Endothelial cell (in vitro differentiated cells): ENCODE data around the gene AK3. TPM values are rescaled to one million over a fixed set of nuclear protein-coding genes. Genes with fewer than 3 reads are reported as not detected.

Experiments
- DNase-seq: peaks from one replicate; pipeline ENCODE4 v3.0.0; 2021; ENCODE audit warnings: low spot score
- H3K27ac Mint-ChIP-seq: one replicate; pipeline ENCODE4 v1.8.0; 2021; ENCODE audit warnings: mixed read lengths, inconsistent platforms; ENCODE audit not compliant: unreplicated experiment
- H3K27me3 Mint-ChIP-seq: one replicate; pipeline ENCODE4 v1.8.0; 2021; ENCODE audit warnings: mild to moderate bottlenecking, moderate library complexity, mixed read lengths, inconsistent platforms; ENCODE audit not compliant: unreplicated experiment
- H3K36me3 Mint-ChIP-seq: one replicate; pipeline ENCODE4 v1.8.0; 2021; ENCODE audit warnings: mild to moderate bottlenecking, low read depth, mixed read lengths, inconsistent platforms; ENCODE audit not compliant: unreplicated experiment
- H3K4me1 Mint-ChIP-seq: one replicate; pipeline ENCODE4 v1.8.0; 2021; ENCODE audit warnings: mild to moderate bottlenecking, mixed read lengths, inconsistent platforms; ENCODE audit not compliant: unreplicated experiment
- H3K4me3 Mint-ChIP-seq: one replicate; pipeline ENCODE4 v1.8.0; 2021; ENCODE audit warnings: mild to moderate bottlenecking, mixed read lengths, inconsistent platforms; ENCODE audit not compliant: unreplicated experiment
- H3K9me3 Mint-ChIP-seq: one replicate; pipeline ENCODE4 v1.8.0; 2021; ENCODE audit warnings: mixed read lengths, inconsistent platforms; ENCODE audit not compliant: unreplicated experiment
- total RNA-seq: library from RNA; stranded (reverse); fragmentation: NEBNext Ultra II Directional; extraction: Animal tissue kit (Norgen Biotek cat#: 25700); gene quantifications from one replicate; pipeline ENCODE4 v1.2.1, GENCODE V29; 2021; ENCODE audit not compliant: unreplicated experiment
- TF ChIP-seq, protein P1 (sequence below): fragments of 200-600 bp; sonication (generic); IDR thresholded peaks from one replicate; pipeline ENCODE4 v1.5.0; 2021; ENCODE audit warnings: antibody characterized with exemption; ENCODE audit not compliant: unreplicated experiment

AK3 gene
- total RNA-seq, 1 donor from 2014 or later: 29.2 TPM

GRCh38 chr9:4713849-4714248, 27.2 kb downstream of the AK3 start:
- DNase-seq: no peak
- H3K36me3 Mint-ChIP-seq: peaks cover 9% of the 10 kb centered on the region
- no peak overlapping the region for H3K27ac Mint-ChIP-seq
- no peaks in the 10 kb centered on the region for H3K9me3 Mint-ChIP-seq
- peaks cover 1% of the 10 kb centered on the region for H3K27me3 Mint-ChIP-seq
- TF ChIP-seq, protein P1, sequence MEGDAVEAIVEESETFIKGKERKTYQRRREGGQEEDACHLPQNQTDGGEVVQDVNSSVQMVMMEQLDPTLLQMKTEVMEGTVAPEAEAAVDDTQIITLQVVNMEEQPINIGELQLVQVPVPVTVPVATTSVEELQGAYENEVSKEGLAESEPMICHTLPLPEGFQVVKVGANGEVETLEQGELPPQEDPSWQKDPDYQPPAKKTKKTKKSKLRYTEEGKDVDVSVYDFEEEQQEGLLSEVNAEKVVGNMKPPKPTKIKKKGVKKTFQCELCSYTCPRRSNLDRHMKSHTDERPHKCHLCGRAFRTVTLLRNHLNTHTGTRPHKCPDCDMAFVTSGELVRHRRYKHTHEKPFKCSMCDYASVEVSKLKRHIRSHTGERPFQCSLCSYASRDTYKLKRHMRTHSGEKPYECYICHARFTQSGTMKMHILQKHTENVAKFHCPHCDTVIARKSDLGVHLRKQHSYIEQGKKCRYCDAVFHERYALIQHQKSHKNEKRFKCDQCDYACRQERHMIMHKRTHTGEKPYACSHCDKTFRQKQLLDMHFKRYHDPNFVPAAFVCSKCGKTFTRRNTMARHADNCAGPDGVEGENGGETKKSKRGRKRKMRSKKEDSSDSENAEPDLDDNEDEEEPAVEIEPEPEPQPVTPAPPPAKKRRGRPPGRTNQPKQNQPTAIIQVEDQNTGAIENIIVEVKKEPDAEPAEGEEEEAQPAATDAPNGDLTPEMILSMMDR: no peak
- no peak overlapping the region for H3K4me3 Mint-ChIP-seq
- peaks cover 4% of the 10 kb centered on the region for H3K4me1 Mint-ChIP-seq

- Mint-ChIP-seq H3K9me3 (no peaks in the 10 kb centered on the region), H3K4me1 (no peaks in the 10 kb centered on the region), H3K36me3 (no peaks in the 10 kb centered on the region), H3K27ac (no peak overlapping the region), H3K27me3 (peaks cover 1% of the 10 kb centered on the region), H3K4me3 (no peak overlapping the region)
- TF ChIP-seq, protein P1: no peak
- no peak for DNase-seq
These were observed 31.6 kb downstream of the AK3 start for GRCh38 chr9:4709380-4709779.

DNA sequence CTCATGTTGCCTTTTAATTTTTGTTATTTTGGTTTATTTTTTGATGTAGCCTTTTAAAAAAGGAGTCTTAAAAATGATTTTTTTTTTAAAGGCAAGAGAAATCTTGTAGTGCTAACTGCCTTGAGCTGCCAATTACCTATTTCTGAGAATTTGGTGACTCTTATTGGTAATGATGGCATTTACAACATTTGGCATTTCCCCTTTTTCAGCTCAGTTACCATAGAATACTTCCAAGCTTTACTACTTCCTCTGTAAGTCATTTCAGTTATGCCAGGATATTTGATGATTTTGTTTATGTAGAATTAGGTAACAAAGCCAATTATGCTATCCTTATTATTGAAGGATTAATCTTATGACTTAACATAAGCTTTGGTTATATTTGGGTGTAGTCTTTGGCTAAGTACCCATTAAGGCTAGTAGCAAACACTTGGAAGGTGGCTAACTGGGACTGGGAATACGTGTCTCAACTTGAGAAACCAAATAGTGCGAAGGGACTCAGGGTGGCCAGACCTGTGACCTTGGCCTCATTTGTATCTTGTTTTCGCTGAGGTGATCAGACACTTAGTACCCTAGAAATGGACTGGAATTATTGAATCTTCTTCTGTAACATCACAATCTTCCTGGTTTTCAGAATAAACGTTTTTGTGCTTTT, 33.9 kb downstream of the AK3 start:
- Mint-ChIP-seq H3K27me3 (no peaks in the 10 kb centered on the region), H3K9me3 (no peaks in the 10 kb centered on the region), H3K27ac (no peak overlapping the region), H3K4me1 (no peaks in the 10 kb centered on the region), H3K4me3 (no peak overlapping the region), H3K36me3 (no peaks in the 10 kb centered on the region)
- no peak for DNase-seq
- TF ChIP-seq, protein P1: no peak

DNA sequence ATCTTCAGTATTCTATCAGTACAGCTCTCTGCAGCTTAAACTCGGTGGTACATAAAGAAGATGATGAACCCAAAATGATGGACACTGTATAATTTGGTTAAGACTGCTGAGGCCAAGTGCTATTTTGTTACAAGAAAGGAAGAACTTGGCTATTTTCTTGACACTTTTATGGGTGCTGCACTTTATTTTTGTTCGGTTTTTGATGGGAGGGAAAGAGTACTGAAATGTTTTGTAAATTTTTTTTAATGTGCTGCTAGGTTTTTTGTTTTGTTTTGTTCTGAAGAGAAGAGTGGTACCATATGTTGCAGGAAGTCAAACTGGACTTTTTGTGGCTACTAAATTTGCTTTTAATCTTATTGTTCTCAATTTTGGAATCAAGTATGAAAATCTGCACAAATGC, 35.0 kb downstream of the AK3 start:
- H3K9me3 Mint-ChIP-seq: no peaks in the 10 kb centered on the region
- H3K4me1 Mint-ChIP-seq: no peaks in the 10 kb centered on the region
- H3K4me3 Mint-ChIP-seq: no peak overlapping the region
- H3K36me3 Mint-ChIP-seq: no peaks in the 10 kb centered on the region
- no peak overlapping the region for H3K27ac Mint-ChIP-seq
- H3K27me3 Mint-ChIP-seq: no peaks in the 10 kb centered on the region
- TF ChIP-seq, protein P1: no peak
- DNase-seq: no peak

DNA sequence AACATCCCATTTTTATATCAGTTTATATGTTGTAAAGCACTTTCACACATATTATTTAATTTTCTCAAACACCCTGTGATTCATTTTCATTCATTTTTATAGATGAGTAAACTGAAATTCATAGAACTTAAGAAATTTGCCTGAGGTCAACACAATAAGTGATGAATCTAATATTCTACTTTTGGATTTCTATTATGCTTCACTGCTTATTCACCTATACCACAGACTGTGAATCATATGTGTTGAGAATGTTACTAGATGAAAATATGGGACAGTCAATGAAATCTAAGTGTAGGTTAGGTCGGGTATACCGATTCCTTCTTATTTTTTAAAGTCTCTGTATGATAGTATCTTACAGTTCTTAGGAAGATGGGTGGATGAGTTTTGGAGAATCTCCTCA, 36.9 kb downstream of the AK3 start:
- Mint-ChIP-seq H3K27ac (no peak overlapping the region), H3K4me1 (no peaks in the 10 kb centered on the region), H3K27me3 (no peaks in the 10 kb centered on the region), H3K36me3 (no peaks in the 10 kb centered on the region), H3K9me3 (no peaks in the 10 kb centered on the region), H3K4me3 (no peak overlapping the region)
- TF ChIP-seq, protein P1: no peak
- no peak for DNase-seq
